ENCODE results near the gene NCAPG2.
"Not testable (repeated sequence)": the region's sequence is repeated elsewhere in the genome, so short reads cannot be mapped to it uniquely, and the experiment has no call there.

NCAPG2 gene

DNA sequence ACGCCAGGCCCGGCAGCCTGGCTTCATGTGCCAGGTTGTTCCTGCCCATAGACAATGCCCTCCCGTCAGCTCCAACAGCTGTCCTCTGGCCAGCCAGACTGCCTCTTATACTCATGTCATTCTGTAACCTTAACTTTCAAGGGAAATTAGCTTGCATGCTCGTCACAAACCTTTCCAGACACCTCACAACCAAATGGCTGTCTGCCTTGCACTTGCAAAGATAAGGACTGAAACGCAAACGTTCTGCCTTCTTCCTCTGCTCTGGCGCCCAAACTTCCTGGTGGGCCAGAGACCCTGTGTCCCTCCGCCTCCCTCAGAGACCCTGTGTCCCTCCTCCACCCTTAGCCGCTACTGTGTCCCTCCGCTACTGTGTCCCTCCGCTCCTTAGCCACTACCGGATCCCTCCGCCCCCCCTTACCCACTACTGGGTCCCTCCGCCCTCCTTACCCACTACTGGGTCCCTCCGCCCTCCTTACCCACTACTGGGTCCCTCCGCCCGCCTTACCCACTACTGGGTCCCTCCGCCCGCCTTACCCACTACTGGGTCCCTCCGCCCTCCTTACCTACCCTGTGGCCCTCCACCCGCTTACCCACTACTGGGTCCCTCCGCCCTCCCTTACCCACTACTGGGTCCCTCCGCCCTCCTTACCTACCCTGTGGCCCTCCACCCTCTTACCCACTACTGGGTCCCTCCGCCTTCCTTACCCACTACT, 37.5 kb downstream of the NCAPG2 start:
- DNase-seq = not testable (repeated sequence)

DNA sequence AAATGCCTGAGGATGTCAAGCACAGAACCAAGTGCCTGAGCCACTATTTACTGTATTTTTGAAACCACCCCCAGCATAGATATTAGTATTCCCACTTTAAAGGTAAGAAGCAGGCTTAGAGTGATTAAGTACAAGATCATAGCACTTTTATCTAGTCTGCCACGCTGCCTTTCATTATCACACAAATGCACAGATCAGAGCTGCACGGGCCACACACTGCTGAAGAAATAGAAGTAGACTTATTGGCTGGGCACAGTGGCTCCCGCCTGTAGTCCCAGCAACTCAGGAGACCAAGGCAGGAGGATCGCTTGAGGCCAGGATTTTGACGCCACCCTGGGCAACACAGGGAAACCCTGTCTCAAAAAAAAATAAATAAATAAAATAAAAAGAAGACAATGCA, 38.2 kb downstream of the NCAPG2 start:
- no peak for DNase-seq

DNA sequence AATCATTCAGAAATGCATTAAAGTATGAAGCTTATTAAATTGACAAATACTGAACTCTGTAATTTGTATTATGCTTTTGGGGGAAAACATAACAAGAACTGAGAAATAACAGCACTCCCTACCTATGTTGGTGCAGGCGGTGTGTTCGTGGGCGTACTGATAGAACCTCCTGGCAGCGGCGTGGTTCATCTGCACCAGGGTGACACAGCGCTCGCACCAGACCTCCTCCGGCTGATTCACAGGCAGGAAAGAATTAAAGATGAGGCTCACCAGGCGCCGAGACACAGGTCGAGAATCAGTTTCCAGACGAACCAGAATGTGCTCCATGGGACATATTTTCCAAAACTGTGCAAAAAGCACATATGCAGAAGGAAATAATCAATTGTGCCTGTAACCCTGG, 40.2 kb downstream of the NCAPG2 start:
- DNase-seq = no peak

DNA sequence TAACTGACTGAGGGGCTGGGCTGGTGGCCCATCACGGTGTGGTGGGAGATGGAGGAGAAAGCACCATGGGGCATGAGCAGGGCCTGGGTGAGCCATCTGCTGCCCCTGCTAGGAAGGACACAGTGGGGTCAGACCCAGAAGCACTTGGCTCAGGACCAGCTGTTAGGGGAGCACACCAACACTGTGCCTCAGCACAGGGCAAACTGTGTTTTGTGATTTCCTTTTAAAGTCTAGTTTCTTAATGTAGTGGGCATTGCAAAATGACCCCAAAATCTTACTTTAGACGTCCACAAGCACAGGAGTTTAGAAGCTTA, 41.2 kb downstream of the NCAPG2 start:
- DNase-seq = no peak

DNA sequence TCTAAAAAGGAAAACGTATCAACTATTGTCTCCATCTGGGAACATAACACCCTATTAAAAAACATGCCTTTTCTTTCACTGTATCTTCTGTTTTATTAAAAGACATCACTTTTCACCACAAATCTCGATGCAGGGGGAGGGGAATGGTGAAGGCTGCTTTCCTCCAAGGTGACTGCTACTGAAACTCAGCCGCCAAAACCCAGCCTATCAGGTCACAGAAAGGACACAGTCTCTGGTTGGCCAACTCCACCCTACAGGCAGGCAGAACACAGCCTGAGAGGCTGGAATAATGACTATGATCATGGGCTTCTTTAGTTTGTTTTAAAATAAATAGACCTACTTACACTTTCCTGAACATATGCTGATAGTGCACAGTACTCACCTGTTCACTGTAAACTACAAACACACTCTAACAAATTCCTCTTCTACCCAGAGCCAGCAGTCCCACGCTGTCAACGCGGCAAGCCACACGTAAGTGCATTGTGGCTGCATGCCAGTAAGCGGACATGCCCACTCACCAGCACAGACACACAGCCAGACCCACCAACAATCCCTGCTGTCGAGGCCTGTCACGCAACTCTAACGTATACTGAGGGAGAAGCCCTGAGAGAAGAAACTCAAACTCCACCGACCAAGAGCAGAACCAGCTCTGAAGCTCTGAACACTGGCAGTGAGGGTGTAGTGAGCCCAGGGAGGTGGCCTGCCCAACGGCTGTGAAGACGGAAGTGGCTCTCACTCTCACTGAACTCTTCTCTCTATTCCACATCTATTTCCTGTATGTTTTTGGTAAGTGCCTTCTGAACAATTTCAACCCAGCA, 41.8 kb downstream of the NCAPG2 start:
- DNase-seq = no peak

DNA sequence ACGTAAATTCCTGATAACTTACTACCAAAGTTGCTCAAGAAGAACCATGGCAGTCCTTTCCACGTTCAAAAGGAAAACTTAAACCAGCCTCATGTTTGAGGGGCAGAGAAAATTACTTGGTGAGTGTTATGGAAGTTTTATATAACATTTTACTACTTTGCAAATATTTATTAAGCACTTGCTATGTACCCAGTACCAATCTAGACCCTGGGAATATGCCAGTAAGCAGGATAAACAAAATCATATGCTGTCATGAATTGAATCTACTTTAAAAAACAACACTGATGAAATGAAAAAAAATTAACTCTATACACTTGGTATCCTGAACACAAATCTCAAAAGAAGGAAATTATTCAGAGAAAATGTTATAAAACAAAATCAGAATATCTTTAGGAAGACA, 46.1 kb downstream of the NCAPG2 start:
- DNase-seq = no peak

DNA sequence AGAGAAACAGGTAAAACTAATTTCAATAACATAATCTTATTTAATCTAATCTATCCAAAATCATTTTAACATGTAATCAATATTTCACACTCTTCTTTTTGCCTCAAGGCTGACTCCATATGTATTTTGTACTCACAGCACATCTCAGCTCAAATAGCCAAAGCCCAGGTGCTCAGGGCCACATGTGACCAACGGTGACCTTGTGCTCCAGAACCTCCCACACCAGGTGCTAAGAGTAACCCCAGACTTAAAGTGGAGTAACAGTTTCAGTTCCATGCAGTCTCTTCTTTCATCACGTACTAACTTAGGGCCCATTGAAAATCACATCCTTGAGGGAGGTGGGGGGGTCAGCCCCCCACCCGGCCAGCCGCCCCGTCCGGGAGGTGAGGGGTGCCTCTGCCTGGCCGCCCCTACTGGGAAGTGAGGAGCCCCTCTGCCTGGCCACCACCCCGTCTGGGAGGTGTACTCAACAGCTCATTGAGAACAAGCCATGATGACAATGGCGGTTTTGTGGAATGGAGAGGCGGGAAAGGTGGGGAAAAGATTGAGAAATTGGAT, 47.3 kb downstream of the NCAPG2 start:
- DNase-seq = no peak

DNA sequence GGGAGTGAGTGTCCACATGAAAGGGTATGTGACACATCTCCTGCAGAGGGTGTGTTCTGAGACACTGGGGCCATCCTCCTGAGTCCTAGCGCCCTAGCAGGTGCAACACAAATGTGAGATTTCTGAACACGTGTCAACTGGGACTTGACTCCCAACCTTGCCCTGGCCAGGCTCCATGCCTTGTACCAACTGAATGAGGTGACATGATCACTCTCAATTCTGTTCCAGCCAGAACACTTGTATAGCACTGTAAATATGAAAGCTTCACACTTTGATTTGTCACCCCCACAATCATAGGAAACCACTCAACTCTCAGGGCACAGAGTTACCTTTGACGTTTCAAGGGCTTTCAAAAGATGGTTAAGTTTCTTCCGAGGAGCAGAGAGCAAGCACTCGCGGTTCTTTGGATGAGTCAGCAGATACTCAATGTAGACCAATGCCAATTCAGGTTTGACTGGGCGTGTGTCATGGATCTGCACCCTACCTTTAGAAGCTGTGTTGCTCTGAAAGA, 48.6 kb downstream of the NCAPG2 start:
- DNase-seq = peak; percentile 60 to 63

DNA sequence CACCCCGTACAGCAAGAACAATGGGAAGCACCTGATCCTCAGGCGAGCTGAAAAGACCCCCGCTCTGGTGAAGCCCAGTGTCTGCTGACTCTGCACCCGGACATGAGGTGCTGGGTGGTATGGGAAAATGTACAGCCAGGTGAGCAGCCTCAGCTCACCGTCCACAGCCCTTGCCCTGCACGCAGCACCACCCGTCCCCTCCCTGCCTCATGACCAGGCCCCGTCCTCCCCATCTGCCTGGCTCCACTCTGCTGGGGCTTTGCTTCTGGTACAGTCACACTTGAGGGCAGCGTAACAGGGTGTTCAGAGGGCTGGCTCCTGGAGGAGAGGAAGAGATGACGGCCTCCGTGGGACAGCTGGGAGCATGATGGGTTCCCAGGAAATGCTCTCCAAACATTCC, 49.1 kb downstream of the NCAPG2 start:
- no peak for DNase-seq

DNA sequence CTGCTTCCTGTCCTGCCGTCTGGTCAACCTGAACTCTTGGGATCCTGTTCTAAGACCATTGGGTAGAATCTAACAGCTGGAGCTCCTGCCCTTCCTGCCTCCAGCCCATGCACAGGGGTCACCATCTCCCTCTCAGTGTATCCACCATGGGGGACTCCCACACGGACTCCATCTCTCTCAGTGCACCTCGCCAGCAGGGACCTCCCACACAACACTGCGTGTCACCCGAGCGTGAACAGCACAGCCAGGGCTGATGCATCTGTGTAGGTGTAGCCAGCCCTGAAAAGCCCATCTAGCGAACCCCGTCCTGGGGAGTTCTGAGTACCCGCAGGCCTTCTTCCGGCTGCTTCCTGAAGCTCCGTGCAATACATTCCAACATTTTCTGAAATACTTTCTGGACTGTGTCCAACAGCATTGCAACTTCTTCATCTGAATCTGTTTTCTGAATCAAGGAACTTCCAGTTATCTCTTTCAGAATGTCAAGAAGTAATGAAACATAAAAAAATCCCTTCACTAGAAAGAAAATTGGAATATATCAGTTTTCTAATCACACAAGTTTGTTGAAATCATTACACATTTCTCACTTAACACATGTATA, 52.5 kb downstream of the NCAPG2 start:
- no peak for DNase-seq

DNA sequence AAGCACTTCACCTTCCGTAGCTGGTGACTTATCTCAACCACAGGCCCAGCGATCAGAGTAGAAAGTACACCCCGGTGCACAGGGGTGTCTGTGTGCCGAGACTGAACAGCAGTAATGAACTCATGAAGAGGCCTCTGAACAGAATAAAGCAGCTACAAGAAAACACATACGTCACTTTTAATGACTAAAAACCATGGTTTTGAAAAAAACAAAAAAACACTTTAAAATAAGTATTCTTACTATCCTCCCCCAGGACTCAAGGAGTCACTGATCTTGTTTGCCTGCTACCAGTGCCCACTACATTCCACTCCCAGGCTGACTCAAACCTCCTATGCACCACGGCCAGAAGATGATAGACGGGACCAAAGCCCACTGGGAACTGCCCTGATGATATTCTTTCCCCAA, 53.8 kb downstream of the NCAPG2 start:
- DNase-seq = no peak

DNA sequence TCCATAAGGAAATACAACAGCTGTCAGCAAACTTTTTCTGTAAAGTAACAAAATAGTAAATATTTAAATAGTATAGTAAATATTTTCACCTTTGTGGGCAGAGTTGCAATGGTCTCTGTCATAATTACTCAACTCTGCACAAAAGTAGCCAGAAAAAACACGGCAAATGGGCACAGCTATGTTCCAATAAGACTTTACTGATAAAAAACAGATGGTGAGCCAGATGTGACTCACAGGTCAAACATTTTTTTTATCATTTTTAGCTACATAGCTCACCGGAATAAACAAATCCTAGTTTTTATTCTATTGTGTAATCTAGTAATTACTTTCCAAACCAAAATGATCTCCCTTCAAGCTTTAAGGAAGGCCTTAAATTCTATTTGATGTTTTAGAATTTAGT, 55.3 kb downstream of the NCAPG2 start:
- no peak for DNase-seq

DNA sequence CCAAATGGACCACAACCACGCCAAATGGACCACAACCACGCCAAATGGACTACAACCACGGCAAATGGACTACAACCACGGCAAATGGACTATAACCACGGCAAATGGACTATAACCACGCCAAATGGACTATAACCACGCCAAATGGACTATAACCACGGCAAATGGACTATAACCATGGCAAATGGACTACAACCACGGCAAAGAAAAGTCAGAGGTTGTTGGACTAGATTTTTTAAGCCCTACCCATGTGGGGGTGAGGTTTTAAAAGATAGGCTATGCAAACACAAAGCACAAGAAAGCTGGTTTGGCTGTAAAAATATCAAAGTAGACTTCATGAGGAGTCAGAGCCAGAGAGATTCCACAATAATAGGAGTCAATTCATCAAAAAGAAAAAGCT, 55.8 kb downstream of the NCAPG2 start:
- no peak for DNase-seq

DNA sequence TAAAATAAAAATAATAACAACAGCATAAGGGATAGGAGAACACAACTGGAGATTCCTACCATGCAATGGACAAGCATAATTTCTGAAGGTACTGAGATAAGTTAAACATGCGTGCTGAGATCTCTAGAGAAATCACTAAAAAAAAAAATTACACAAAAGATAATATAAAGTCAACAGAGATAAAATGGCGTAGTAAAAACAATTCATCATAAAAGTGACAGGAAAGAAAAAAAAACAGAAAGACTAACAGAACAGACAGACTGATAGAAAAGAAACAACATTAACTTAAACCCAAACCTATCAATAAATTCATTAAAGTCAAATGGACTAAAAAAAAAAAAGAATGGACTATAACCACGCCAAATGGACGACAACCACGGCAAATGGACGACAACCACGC, 56.4 kb downstream of the NCAPG2 start:
- DNase-seq = no peak

DNA sequence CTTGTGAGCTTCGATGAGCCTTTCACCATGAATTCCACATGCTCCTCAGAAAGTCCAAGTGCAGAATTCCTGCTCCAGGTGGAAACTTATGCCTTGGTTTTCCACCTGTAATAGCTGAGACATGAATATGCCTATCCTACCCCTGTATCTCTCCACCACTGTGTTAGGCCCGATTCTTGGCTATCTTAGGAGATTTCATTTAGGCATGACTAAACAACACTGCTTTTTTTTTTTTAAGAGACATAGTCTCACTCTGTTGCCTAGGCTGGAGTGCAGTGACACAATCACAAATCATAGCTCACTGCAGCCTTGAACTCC, 57.2 kb downstream of the NCAPG2 start:
- no peak for DNase-seq

DNA sequence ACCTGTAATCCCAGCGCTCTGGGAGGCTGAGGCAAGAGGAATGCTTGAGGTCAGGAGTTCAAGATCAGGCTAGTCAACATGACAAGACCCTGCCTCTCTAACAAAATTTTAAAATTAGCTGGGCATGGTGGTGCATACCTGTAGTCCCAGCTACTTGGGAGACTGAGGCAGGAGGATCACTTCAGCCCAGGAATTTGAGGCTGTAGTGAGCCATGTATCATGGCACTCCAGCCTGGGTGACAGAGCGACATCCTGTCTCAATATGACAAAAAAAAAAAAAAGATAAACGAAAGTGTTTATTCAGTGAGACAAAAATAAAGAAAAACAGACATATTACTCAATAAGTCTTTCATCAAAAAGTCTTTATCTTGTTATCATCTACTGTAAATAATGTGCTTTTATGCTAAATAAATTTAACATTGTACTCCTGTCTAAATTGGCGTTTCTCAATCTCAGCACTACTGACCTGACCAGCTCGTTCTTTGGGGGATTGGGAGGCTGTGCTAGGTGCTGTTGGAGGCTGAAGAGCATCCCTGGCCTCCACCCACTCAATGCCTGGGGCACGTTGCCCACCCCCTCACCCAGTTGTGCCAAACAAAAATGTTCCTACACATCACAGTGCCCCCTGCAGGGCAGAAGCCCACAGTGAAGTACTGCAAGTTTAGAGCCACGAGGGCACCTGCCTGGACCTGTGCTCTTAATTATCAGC, 57.7 kb downstream of the NCAPG2 start:
- DNase-seq = peak in 1 of 2 donors; percentile 40

DNA sequence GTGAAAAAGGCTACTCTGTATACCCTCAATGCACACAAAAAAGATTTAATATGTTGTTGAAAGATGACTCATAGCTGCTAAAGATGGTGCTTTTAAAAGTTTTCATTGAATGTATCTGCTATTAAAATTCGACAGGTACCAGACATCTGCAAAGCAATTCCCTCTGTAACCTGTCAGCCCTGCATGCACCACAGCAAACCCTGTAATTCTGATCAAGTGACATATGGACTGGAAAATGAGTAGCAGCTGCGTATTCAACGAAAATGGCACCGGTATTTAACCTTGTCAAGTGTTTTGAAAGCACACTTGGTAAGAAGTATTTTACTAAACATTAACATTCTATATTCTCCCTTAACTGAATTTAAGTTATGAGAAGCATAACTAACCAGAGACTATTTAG, 58.8 kb downstream of the NCAPG2 start:
- DNase-seq = no peak

DNA sequence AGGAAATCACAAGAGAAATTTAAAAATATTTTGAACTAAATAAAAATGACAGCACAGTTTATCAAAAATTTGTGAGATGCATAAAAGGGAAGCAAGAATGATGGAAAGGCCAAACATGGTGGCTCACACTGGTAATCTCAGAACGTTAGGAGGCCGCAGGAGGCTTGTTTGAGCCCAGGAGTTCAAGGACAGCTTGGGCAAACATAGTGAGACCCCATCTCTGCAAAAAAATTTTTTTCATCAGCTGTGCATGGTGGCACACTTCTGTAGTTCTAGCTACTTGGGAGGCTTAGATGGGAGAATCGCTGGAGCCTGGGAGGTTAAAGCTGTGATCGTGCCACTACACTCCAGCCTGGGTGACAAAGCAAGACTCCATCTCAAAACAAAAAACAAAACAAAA, 62.5 kb downstream of the NCAPG2 start:
- no peak for DNase-seq

DNA sequence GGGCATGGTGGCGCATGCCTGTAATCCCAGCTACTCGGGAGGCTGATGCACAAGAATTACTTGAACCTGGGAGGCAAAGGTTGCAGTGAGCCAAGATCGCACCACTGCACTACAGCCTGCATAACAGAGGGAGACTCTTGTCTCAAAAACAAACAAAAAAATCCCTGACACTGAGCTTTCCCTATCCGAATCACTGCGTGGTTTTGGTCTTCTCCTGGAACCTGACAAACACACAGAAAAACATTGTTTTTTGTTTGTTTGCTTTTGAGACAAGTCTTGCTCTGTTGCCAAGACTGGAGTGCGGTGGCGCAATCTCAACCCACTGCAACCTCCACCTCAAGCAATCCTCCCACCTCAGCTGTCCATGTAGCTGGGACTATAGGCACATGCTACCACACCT, 66.6 kb downstream of the NCAPG2 start:
- DNase-seq = no peak

DNA sequence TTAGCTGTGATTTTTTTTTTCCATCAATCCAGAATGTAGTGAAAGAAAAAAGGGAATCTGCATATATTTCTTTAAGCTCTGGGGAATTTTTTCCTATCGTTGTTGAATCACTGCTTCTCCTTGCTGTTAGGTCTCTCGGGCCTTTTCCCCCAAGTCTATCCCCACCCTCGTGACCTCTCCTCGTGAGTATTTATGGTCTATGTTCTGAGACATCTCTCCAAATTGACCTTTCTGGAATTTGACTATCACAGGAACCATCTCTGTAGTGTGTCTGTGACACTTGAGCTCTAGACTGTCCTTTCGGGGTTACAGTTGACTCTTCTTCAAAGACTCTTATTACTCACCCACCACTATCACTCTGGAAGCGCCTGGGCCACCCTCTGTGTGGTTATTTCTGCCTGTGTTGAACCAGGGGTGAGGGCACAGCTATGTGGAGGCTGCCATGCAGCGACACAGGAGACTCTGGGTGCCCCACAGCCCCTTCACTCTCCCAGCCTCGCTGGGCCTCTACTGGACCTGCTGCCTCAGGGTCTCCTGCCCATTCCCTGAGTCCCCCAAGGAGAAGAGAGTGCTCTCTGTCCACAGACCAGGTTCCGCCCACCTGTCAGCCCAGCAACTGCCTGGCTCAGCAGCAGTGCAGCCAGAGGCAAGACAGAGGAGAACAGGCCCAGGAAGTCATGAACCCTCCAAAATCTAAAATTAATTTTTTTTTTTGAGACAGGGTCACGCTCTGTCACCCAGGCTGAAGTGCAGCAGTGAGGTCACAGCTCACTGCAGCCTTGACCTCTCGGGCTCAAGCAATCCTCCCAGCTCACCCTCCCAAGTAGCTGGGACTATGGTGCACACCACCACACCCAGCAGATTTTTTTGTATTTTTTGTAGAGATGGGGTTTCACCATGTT, 71.3 kb downstream of the NCAPG2 start:
- DNase-seq = no peak

DNA sequence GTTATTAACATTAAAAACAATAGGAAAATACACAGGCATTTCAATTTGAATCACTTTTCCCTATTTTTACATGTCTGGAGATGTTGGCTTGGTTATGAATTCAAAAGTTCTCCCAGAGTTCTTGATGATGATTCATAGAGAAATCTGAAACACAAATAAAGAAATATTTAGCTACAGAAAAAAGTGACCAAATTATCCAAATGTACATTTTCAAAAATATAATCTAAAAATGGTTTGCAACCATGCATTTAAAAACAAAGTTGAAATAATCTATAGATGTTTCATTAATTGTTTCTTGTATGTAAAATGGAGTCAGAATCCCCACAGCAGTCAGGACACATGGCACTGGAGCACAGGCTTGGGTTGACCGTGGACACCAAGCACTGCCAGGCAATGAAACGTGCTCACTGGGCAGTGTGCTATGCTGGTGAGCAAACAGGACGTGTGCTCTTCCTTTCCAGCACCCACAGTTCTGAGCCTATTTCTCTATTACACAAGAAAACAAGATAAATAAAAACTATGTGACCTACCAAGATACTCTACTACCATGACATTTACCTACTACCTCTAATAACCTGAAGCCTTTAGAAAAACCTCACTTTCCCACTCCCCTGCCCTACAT, 72.9 kb downstream of the NCAPG2 start:
- no peak for DNase-seq

DNA sequence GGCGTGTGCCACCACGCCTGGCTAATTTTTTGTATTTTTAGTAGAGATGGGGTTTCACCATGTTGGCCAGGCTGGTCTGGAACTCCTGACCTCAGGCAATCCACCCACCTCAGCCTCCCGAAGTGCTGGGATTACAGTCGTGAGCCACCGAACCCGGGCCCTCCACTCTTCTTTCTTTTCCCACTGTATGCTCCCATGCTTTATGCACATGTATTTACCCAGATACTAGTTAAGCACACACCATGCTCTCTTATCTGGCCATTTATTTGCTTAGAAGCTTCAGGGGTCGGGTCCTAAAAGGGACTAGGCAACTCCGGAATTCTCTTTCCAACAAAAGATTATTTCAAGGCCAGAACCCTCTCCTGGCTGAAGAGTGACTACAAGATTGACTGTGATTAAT, 78.3 kb downstream of the NCAPG2 start:
- DNase-seq = not testable (repeated sequence)

Data from stimulated activated CD4-positive, alpha-beta T cell treated with anti-CD3 and anti-CD28 coated beads, Interleukin-2, amount 100 ng/mL, for 24 hours (primary cell).